Measurements from ENCODE around the gene CBARP. TPM values are rescaled to one million over a fixed set of nuclear protein-coding genes. Genes with fewer than 3 reads are reported as not detected.

The CBARP gene
- total RNA-seq, 1 experiment from 2014 or later, result 28.4 TPM

GRCh38 chr19:1278713-1279660, 41.2 kb upstream of the CBARP start:
- H3K9me3 Mint-ChIP-seq, result no peaks in the 10 kb centered on the region
- Histone ChIP-seq H2BK120ac (ENCODE audit: low read depth, low read length, poor library complexity, severe bottlenecking) (no peak overlapping the region), H3K23ac (ENCODE audit: insufficient read length, low read depth, low read length) (no peak overlapping the region), H3K14ac (ENCODE audit: insufficient read depth, low read length) (no peak overlapping the region), H3K79me1 (ENCODE audit: insufficient read depth, low read depth, low read length, poor library complexity, severe bottlenecking) (no peaks in the 10 kb centered on the region), H2AK5ac (ENCODE audit: insufficient read length, low read length) (no peak overlapping the region), H4K91ac (ENCODE audit: insufficient read length, low read depth, low read length) (no peak overlapping the region), H3K23me2 (ENCODE audit: insufficient read length, low read depth, low read length, poor library complexity, severe bottlenecking) (peaks cover 9% of the 10 kb centered on the region), H3K9me3 (ENCODE audit: control insufficient read depth, low read depth, low read length) (no peaks in the 10 kb centered on the region), H3K18ac (ENCODE audit: insufficient read length, low read depth, low read length) (no peak overlapping the region), H2BK12ac (ENCODE audit: insufficient read length, low read depth, low read length) (no peak overlapping the region), H4K8ac (replicated peaks; ENCODE audit: insufficient read length, low read depth, low read length) (no peak overlapping the region), H3K79me2 (ENCODE audit: insufficient read depth, low read length) (no peaks in the 10 kb centered on the region), H2BK5ac (ENCODE audit: insufficient read length, low read length) (no peak overlapping the region), H3K27ac (ENCODE audit: insufficient read length, low read depth, low read length) (no peak overlapping the region), H2BK20ac (ENCODE audit: low read depth, low read length, poor library complexity, severe bottlenecking) (no peak overlapping the region), H4K20me1 (ENCODE audit: control insufficient read depth, insufficient read depth, insufficient read length) (no peaks in the 10 kb centered on the region), H2BK15ac (ENCODE audit: low read depth, low read length) (no peak overlapping the region), H3K27me3 (ENCODE audit: insufficient read depth, low read length) (no peaks in the 10 kb centered on the region), H3K4ac (ENCODE audit: low read depth, low read length) (no peak overlapping the region), H3T11ph (ENCODE audit: low read length) (no peak overlapping the region), H2AFZ (ENCODE audit: low read length) (no peak overlapping the region), H4K5ac (ENCODE audit: insufficient read length, low read depth, low read length) (no peak overlapping the region), H3K9ac (ENCODE audit: extremely low read depth, insufficient read length, low read length) (no peak overlapping the region), H3K56ac (ENCODE audit: insufficient read length, low read depth, low read length) (no peak overlapping the region), H3K4me2 (ENCODE audit: insufficient read depth, insufficient read length, low read length) (no peak overlapping the region), H3K4me1 (ENCODE audit: insufficient read depth, low read length) (no peaks in the 10 kb centered on the region)
- no peak for TF ChIP-seq CTCF (conservative IDR thresholded peaks at IDR 0.05)
- H3K27me3 Mint-ChIP-seq (ENCODE audit: low read depth), result peaks cover 1% of the 10 kb centered on the region
- peaks cover 12 to 16% of the 10 kb centered on the region in 2 experiments for H3K4me1 Mint-ChIP-seq
- H3K36me3 Mint-ChIP-seq (ENCODE audit: insufficient read depth in 1 of 3, low read depth in 3 of 3), result peaks cover 3 to 41% (median 19%) of the 10 kb centered on the region in 3 experiments; a peak in 6 of 7 replicates
- H3K27ac Mint-ChIP-seq, result no peak overlapping the region
- no peak overlapping the region for H3K4me3 Mint-ChIP-seq
- no peak for DNase-seq
- WGBS (ENCODE audit: extremely low coverage, insufficient read length, low lambda C conversion rate), result no CpG with 5 or more reads among the region's 25 CpGs

Data from H9 (cell line).